HepG2 (cell line): ENCODE data around the gene KATNB1. TPM values are rescaled to one million over a fixed set of nuclear protein-coding genes. Genes with fewer than 3 reads are reported as not detected.

ENCODE experiments used
- AHR ChIP-seq: IDR thresholded peaks from 2 replicates; pipeline ENCODE4 v1.6.1; 2018; ENCODE audit warnings: missing genetic modification reagents, missing compliant biosample characterization
- CREB1 ChIP-seq, 2 experiments: fragments of 450-650 bp in 1 of 2; IDR thresholded peaks; 2 replicates each; pipeline ENCODE4 v1.6.1; 2016 to 2017; ENCODE audit warnings: control low read depth in 1 of 2, mild to moderate bottlenecking in 1 of 2, missing compliant biosample characterization in 1 of 2, missing genetic modification characterization in 1 of 2
- EHMT2 ChIP-seq: fragments of 200-600 bp; sonication (generic); IDR thresholded peaks from 2 replicates; pipeline ENCODE4 v1.7.0; 2017; ENCODE audit warnings: antibody characterized with exemption, low read depth, low read length, borderline replicate concordance
- ESRRA ChIP-seq: sonication (generic); formaldehyde crosslinking; IDR thresholded peaks from 2 replicates; pipeline ENCODE4 v1.5.1; 2020; ENCODE audit warnings: mild to moderate bottlenecking, low read depth, missing genetic modification reagents
- IRF2 ChIP-seq: IDR thresholded peaks from 2 replicates; pipeline ENCODE4 v1.6.1; 2018; ENCODE audit warnings: missing genetic modification reagents, missing compliant biosample characterization
- JUND ChIP-seq: sonication (generic); formaldehyde crosslinking; IDR thresholded peaks from 2 replicates; pipeline ENCODE4 v1.8.0; 2022; ENCODE audit warnings: mild to moderate bottlenecking, missing genetic modification reagents
- KLF15 ChIP-seq: sonication (generic); formaldehyde crosslinking; IDR thresholded peaks from 2 replicates; pipeline ENCODE4 v1.8.1; 2023; ENCODE audit warnings: borderline replicate concordance, mild to moderate bottlenecking, inconsistent platforms, missing genetic modification reagents, mixed read lengths
- NCOR1 ChIP-seq: fragments of 200-600 bp; sonication (generic); IDR thresholded peaks from 2 replicates; pipeline ENCODE4 v1.7.0; 2017; ENCODE audit warnings: antibody characterized with exemption, low read length, borderline replicate concordance
- SAP130 ChIP-seq: IDR thresholded peaks from 2 replicates; pipeline ENCODE4 v1.6.1; 2016; ENCODE audit warnings: low read depth
- SATB2 ChIP-seq: sonication (generic); formaldehyde crosslinking; IDR thresholded peaks from 2 replicates; pipeline ENCODE4 v1.5.0; 2020; ENCODE audit warnings: missing genetic modification reagents
- SRSF9 ChIP-seq: fragments of 200-400 bp; formaldehyde crosslinking; IDR thresholded peaks from 2 replicates; pipeline ENCODE4 v1.6.1; 2018; ENCODE audit warnings: borderline replicate concordance, mild to moderate bottlenecking, low read depth, low read length; ENCODE audit not compliant: insufficient read depth, poor library complexity, severe bottlenecking
- STAT5B ChIP-seq: sonication (generic); formaldehyde crosslinking; IDR thresholded peaks from 2 replicates; pipeline ENCODE4 v1.4.0; 2020; ENCODE audit warnings: missing genetic modification reagents
- SYNCRIP ChIP-seq: fragments of 200-400 bp; formaldehyde crosslinking; IDR thresholded peaks from 2 replicates; pipeline ENCODE4 v1.6.1; 2018; ENCODE audit warnings: mild to moderate bottlenecking, low read depth, low read length; ENCODE audit not compliant: insufficient read depth
- TFE3 ChIP-seq: IDR thresholded peaks from 2 replicates; pipeline ENCODE4 v1.6.1; 2016
- ZBTB14 ChIP-seq: sonication (generic); formaldehyde crosslinking; IDR thresholded peaks from 2 replicates; pipeline ENCODE4 v1.4.0; 2020; ENCODE audit warnings: missing genetic modification reagents
- ZFP91 ChIP-seq: sonication (generic); formaldehyde crosslinking; IDR thresholded peaks from 2 replicates; pipeline ENCODE4 v1.9.0; 2022; ENCODE audit warnings: missing genetic modification reagents, mild to moderate bottlenecking, borderline replicate concordance
- ZNF136 ChIP-seq: sonication (generic); formaldehyde crosslinking; IDR thresholded peaks from 2 replicates; pipeline ENCODE4 v1.8.1; 2022; ENCODE audit warnings: low read depth, mild to moderate bottlenecking, moderate library complexity, missing genetic modification reagents
- ZNF30 ChIP-seq: sonication (generic); formaldehyde crosslinking; IDR thresholded peaks from 2 replicates; pipeline ENCODE4 v1.5.0; 2020; ENCODE audit warnings: mild to moderate bottlenecking, missing genetic modification reagents
- ZNF317 ChIP-seq: sonication (generic); formaldehyde crosslinking; IDR thresholded peaks from 2 replicates; pipeline ENCODE4 v1.5.0; 2020; ENCODE audit warnings: mild to moderate bottlenecking, missing genetic modification reagents
- ZNF333 ChIP-seq: sonication (generic); formaldehyde crosslinking; IDR thresholded peaks from 2 replicates; pipeline ENCODE4 v1.4.0; 2020; ENCODE audit warnings: mild to moderate bottlenecking, missing genetic modification reagents, borderline replicate concordance
- ZNF350 ChIP-seq: sonication (generic); formaldehyde crosslinking; IDR thresholded peaks from 2 replicates; pipeline ENCODE4 v1.4.0; 2020; ENCODE audit warnings: mild to moderate bottlenecking, low read depth, missing genetic modification reagents, borderline replicate concordance
- ZNF382 ChIP-seq: sonication (generic); formaldehyde crosslinking; IDR thresholded peaks from 2 replicates; pipeline ENCODE4 v1.5.0; 2020; ENCODE audit warnings: missing genetic modification reagents, mild to moderate bottlenecking, borderline replicate concordance
- ZNF652 ChIP-seq: IDR thresholded peaks from 2 replicates; pipeline ENCODE4 v1.6.1; 2016; ENCODE audit warnings: low read depth, borderline replicate concordance
- ZNF720 ChIP-seq: sonication (generic); formaldehyde crosslinking; IDR thresholded peaks from 2 replicates; pipeline ENCODE4 v1.4.0; 2020; ENCODE audit warnings: missing genetic modification reagents
- ZNF75D ChIP-seq: sonication (generic); formaldehyde crosslinking; IDR thresholded peaks from 2 replicates; pipeline ENCODE4 v1.8.1; 2023; ENCODE audit warnings: missing genetic modification reagents, mild to moderate bottlenecking, borderline replicate concordance
- ZNF775 ChIP-seq: sonication (generic); formaldehyde crosslinking; IDR thresholded peaks from 2 replicates; pipeline ENCODE4 v1.4.0; 2020; ENCODE audit warnings: missing genetic modification reagents, mild to moderate bottlenecking, moderate library complexity, borderline replicate concordance
- polyA plus RNA-seq, 8 experiments: library from polyadenylated mRNA; depleted of rRNA in 3 of 8; stranded (reverse) in 7 of 8; unstranded in 1 of 8; fragments of >200 nt; fragmentation: Illumina TruSeq in 4 of 8; extraction: Trizol in 4 of 8; gene quantifications; 2 replicates each; pipeline versions ENCODE4 v1.2.1 to v1.2.3, GENCODE V29; 2011 to 2016; ENCODE audit warnings: low read depth in 4 of 8, missing spikeins in 1 of 8, mixed read lengths in 1 of 8; ENCODE audit not compliant: insufficient read depth in 1 of 8
- total RNA-seq, 5 experiments: library from RNA; depleted of rRNA; stranded (reverse); fragments of >200 nt; fragmentation: Illumina TruSeq; extraction: Trizol; gene quantifications; 2 replicates each; pipeline ENCODE4 v1.2.3, GENCODE V29; 2016; ENCODE audit warnings: low read depth in 1 of 5

The KATNB1 gene
- total and polyA plus RNA-seq, 2 of the 13 experiments (the other 11 are each of a cell fraction or from before 2014, with no cell fraction given): 31.5 to 43.5 TPM

GRCh38 chr16:57694725-57695679 lies 40.6 kb upstream of the KATNB1 start, which contains the start of gene DRC7 (continued):
- TF ChIP-seq ZBTB14 (CRISPR knock-in tag): no peak
- TF ChIP-seq ZNF30 (CRISPR knock-in tag): no peak
- TF ChIP-seq SAP130: peak; percentile 74
- no peak for TF ChIP-seq ESRRA
- no peak for TF ChIP-seq ZNF317 (CRISPR knock-in tag)
- TF ChIP-seq ZNF382 (CRISPR knock-in tag): no peak
- TF ChIP-seq ZFP91 (CRISPR knock-in tag): no peak
- TF ChIP-seq ZNF720: no peak
- TF ChIP-seq KLF15 (CRISPR knock-in tag): no peak
- TF ChIP-seq JUND (CRISPR knock-in tag): no peak
- no peak; the same call in 1 of the 2 replicates for TF ChIP-seq NCOR1
- no peak for TF ChIP-seq STAT5B (CRISPR knock-in tag)
- TF ChIP-seq ZNF333 (CRISPR knock-in tag): no peak
- TF ChIP-seq EHMT2: no peak
- no peak for TF ChIP-seq ZNF75D (CRISPR knock-in tag)
- TF ChIP-seq ZNF136 (CRISPR knock-in tag): no peak
- peak; percentile 44; the same call in 1 of the 2 replicates for TF ChIP-seq AHR
- TF ChIP-seq SATB2 (CRISPR knock-in tag): no peak
- peak; percentile 60 for TF ChIP-seq IRF2 (CRISPR knock-in tag)
- TF ChIP-seq ZNF652 (CRISPR knock-in tag): no peak
- no peak for TF ChIP-seq CREB1 (IDR thresholded peaks at IDR 0.05)
- TF ChIP-seq CREB1 (CRISPR knock-in tag; IDR thresholded peaks at IDR 0.05): no peak
- TF ChIP-seq SRSF9: no peak
- TF ChIP-seq TFE3 (CRISPR knock-in tag): no peak
- TF ChIP-seq ZNF775 (CRISPR knock-in tag): no peak
- TF ChIP-seq SYNCRIP: no peak
- no peak; the same call in 1 of the 2 replicates for TF ChIP-seq ZNF350 (CRISPR knock-in tag)
